Liver (tissue), 9 donors: ENCODE data around the gene EFHD2. TPM values are rescaled to one million over a fixed set of nuclear protein-coding genes. Genes with fewer than 3 reads are reported as not detected.

Experiments
- DNase-seq: peaks from one replicate; pipeline ENCODE4 v3.0.0-alpha.2; 2017; ENCODE audit warnings: low spot score
- H3K27ac ChIP-seq, 2 donors: one replicate each; pipeline ENCODE4 v1.7.0; 2013; ENCODE audit warnings: inconsistent platforms in 2 of 2, low read length in 2 of 2, control low read depth in 1 of 2, low read depth in 1 of 2, mild to moderate bottlenecking in 1 of 2
- H3K27me3 ChIP-seq, 4 donors: one replicate each; pipeline versions ENCODE4 v1.6.1 to v1.7.0; 2013; ENCODE audit warnings: low read length in 3 of 4, inconsistent platforms in 1 of 4, mild to moderate bottlenecking in 1 of 4, moderate library complexity in 1 of 4; ENCODE audit not compliant: control insufficient read depth in 4 of 4, insufficient read depth in 4 of 4
- H3K36me3 ChIP-seq, 4 donors: one replicate each; pipeline versions ENCODE4 v1.6.1 to v1.7.0; 2013; ENCODE audit warnings: low read length in 3 of 4, mild to moderate bottlenecking in 3 of 4, low read depth in 1 of 4, moderate library complexity in 1 of 4; ENCODE audit not compliant: control insufficient read depth in 4 of 4, insufficient read depth in 3 of 4
- H3K4me1 ChIP-seq, 4 donors: one replicate each; pipeline versions ENCODE4 v1.6.1 to v1.7.0; 2013; ENCODE audit warnings: low read length in 3 of 4, mild to moderate bottlenecking in 3 of 4, moderate library complexity in 1 of 4; ENCODE audit not compliant: control insufficient read depth in 4 of 4, insufficient read depth in 4 of 4
- H3K4me3 ChIP-seq, 3 donors: one replicate each; pipeline versions ENCODE4 v1.6.1 to v1.7.0; 2013; ENCODE audit warnings: low read length in 3 of 3, control low read depth in 1 of 3, low read depth in 1 of 3, mild to moderate bottlenecking in 1 of 3
- H3K9ac ChIP-seq, 2 donors: one replicate each; pipeline ENCODE4 v1.7.0; 2013; ENCODE audit warnings: low read length in 2 of 2, mild to moderate bottlenecking in 2 of 2, moderate library complexity in 2 of 2, control low read depth in 1 of 2, low read depth in 1 of 2
- H3K9me3 ChIP-seq, 4 donors: one replicate each; pipeline versions ENCODE4 v1.6.1 to v1.7.0; 2013; ENCODE audit warnings: low read length in 3 of 4; ENCODE audit not compliant: control insufficient read depth in 4 of 4
- EGR1 ChIP-seq, 2 donors: IDR thresholded peaks; 2 replicates each; pipeline ENCODE4 v1.6.1; 2016 to 2018; ENCODE audit warnings: antibody characterized with exemption in 2 of 2, low read depth in 2 of 2
- FOXA1 ChIP-seq: IDR thresholded peaks from 2 replicates; pipeline ENCODE4 v1.6.1; 2016; ENCODE audit warnings: antibody characterized with exemption
- FOXA2 ChIP-seq: IDR thresholded peaks from 2 replicates; pipeline ENCODE4 v1.6.1; 2016; ENCODE audit warnings: antibody characterized with exemption
- GABPA ChIP-seq, 2 donors: IDR thresholded peaks in 1 of 2; conservative IDR thresholded peaks in 1 of 2; 2 replicates each; pipeline ENCODE4 v1.6.1; 2016; ENCODE audit warnings: antibody characterized with exemption in 2 of 2, mild to moderate bottlenecking in 1 of 2, moderate library complexity in 1 of 2
- HNF4A ChIP-seq, 2 donors: conservative IDR thresholded peaks; 2 replicates each; pipeline ENCODE4 v1.6.1; 2016; ENCODE audit warnings: antibody characterized with exemption in 2 of 2, mild to moderate bottlenecking in 2 of 2
- HNF4G ChIP-seq: IDR thresholded peaks from 2 replicates; pipeline ENCODE4 v1.6.1; 2016; ENCODE audit warnings: antibody characterized with exemption
- JUND ChIP-seq, 2 donors: IDR thresholded peaks; 2 replicates each; pipeline ENCODE4 v1.6.1; 2016; ENCODE audit warnings: antibody characterized with exemption in 2 of 2
- NR2F2 ChIP-seq: IDR thresholded peaks from 2 replicates; pipeline ENCODE4 v1.6.1; 2016; ENCODE audit warnings: antibody characterized with exemption
- RAD21 ChIP-seq, 2 donors: IDR thresholded peaks; 2 replicates each; pipeline ENCODE4 v1.6.1; 2016; ENCODE audit warnings: antibody characterized with exemption in 2 of 2, mild to moderate bottlenecking in 2 of 2
- RXRA ChIP-seq, 2 donors: IDR thresholded peaks; 2 replicates each; pipeline ENCODE4 v1.6.1; 2017 to 2018; ENCODE audit warnings: antibody characterized with exemption in 2 of 2, mild to moderate bottlenecking in 1 of 2
- SP1 ChIP-seq: IDR thresholded peaks from 2 replicates; pipeline ENCODE4 v1.6.1; 2018; ENCODE audit warnings: antibody characterized with exemption, mild to moderate bottlenecking
- TAF1 ChIP-seq: conservative IDR thresholded peaks from 2 replicates; pipeline ENCODE4 v1.6.1; 2016; ENCODE audit warnings: antibody characterized with exemption, mild to moderate bottlenecking
- WGBS: extraction: QIAGEN DNeasy Blood & Tissue Kit; methylation state at CpG from one replicate; pipeline ENCODE4 v1.1.7; 2013; 5-methylcytosine and 5-hydroxymethylcytosine counted together
- polyA plus RNA-seq, 2 donors: library from polyadenylated mRNA; stranded (reverse) in 1 of 2; unstranded in 1 of 2; fragments of 200-250 nt in 1 of 2; fragments of >200 nt in 1 of 2; fragmentation: Nextera tagmentation in 1 of 2; extraction: Ambion mirVana in 1 of 2; gene quantifications; one replicate each; pipeline versions ENCODE4 v1.2.1 to v1.2.3, GENCODE V29; 2013 to 2015
- total RNA-seq, 2 donors: library from RNA; depleted of rRNA; stranded (reverse); fragments of >200 nt; gene quantifications; one replicate each; pipeline ENCODE4 v1.2.3, GENCODE V29; 2014
- TF ChIP-seq, protein P1 (sequence below): IDR thresholded peaks from 2 replicates; pipeline ENCODE4 v1.6.1; 2016; ENCODE audit warnings: antibody characterized with exemption
- TF ChIP-seq, protein P2 (sequence below): IDR thresholded peaks from 2 replicates; pipeline ENCODE4 v1.6.1; 2016; ENCODE audit warnings: antibody characterized with exemption
- TF ChIP-seq, protein P3 (sequence below): IDR thresholded peaks from 2 replicates; pipeline ENCODE4 v1.6.1; 2016; ENCODE audit warnings: antibody characterized with exemption, mild to moderate bottlenecking
- donor health status: healthy.
- donor health status: healthy.
- donor health status: healthy.
- donor health status: healthy.
- donor health status: healthy.

The EFHD2 gene
- total and polyA plus RNA-seq, 4 donors, result 7.4 to 23.0 (median 11.7) TPM

DNA sequence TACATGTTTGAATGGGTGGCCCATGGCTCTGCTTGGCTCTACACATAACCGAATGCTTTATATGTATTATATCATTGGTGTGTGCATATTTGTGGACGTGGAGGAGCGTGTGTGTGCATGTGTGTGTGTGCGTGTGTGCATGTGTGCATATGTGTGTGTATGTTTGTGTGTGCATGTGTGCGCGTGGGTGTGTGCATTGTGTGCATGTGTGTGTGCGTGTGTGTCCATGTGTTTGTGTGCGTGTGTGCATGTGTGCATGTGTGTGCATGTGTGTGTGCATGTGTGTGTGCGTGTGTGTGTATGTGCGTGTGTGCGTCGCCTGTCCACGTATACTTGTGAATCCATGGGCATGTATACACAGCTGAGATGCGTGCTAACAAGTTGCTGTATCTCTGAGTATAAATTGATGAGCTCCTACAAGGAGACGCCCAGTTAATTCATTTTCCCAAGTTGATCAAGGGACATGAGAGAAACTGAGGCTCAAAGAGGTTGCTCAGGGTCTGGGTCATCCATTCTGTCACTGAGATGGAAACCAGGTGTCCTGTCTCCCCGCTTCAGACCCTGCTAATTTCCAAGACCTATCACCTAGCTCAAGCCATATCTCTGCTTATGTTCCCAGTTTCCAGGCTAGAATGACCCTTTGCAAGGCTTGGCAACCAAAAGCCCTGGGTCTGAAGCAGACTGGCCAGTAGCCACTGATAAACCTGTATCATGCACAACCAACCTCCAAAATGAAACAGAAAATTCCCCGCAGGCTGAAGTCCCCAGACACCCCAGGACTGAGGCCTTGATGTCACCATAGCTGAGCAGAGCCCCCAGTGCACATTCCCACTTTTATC is 25.8 kb downstream of the EFHD2 start:
- no peak overlapping the region for H3K27ac ChIP-seq
- H3K4me3 ChIP-seq, result no peak overlapping the region
- peaks cover 0 to 5% (median 0%) of the 10 kb centered on the region in 4 donors for H3K4me1 ChIP-seq
- 93% methylated on average over 17 of the region's 17 CpGs for WGBS
- TF ChIP-seq, protein P1, sequence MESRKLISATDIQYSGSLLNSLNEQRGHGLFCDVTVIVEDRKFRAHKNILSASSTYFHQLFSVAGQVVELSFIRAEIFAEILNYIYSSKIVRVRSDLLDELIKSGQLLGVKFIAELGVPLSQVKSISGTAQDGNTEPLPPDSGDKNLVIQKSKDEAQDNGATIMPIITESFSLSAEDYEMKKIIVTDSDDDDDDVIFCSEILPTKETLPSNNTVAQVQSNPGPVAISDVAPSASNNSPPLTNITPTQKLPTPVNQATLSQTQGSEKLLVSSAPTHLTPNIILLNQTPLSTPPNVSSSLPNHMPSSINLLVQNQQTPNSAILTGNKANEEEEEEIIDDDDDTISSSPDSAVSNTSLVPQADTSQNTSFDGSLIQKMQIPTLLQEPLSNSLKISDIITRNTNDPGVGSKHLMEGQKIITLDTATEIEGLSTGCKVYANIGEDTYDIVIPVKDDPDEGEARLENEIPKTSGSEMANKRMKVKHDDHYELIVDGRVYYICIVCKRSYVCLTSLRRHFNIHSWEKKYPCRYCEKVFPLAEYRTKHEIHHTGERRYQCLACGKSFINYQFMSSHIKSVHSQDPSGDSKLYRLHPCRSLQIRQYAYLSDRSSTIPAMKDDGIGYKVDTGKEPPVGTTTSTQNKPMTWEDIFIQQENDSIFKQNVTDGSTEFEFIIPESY, result no peak
- TF ChIP-seq NR2F2 (no peak), HNF4A (conservative IDR thresholded peaks at IDR 0.05) (no peak), FOXA1 (no peak), TAF1 (no peak), RAD21 (IDR thresholded peaks at IDR 0.05) (no peak), HNF4G (no peak), JUND (IDR thresholded peaks at IDR 0.05) (no peak), EGR1 (IDR thresholded peaks at IDR 0.05; ENCODE audit: low read depth in 2 of 2) (no peak)
- TF ChIP-seq, protein P2, sequence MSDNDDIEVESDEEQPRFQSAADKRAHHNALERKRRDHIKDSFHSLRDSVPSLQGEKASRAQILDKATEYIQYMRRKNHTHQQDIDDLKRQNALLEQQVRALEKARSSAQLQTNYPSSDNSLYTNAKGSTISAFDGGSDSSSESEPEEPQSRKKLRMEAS, result no peak
- H3K36me3 ChIP-seq, result no peaks in the 10 kb centered on the region
- H3K9me3 ChIP-seq, result no peaks in the 10 kb centered on the region
- no peak for DNase-seq
- no peak overlapping the region for H3K9ac ChIP-seq
- no peaks in the 10 kb centered on the region for H3K27me3 ChIP-seq

DNA sequence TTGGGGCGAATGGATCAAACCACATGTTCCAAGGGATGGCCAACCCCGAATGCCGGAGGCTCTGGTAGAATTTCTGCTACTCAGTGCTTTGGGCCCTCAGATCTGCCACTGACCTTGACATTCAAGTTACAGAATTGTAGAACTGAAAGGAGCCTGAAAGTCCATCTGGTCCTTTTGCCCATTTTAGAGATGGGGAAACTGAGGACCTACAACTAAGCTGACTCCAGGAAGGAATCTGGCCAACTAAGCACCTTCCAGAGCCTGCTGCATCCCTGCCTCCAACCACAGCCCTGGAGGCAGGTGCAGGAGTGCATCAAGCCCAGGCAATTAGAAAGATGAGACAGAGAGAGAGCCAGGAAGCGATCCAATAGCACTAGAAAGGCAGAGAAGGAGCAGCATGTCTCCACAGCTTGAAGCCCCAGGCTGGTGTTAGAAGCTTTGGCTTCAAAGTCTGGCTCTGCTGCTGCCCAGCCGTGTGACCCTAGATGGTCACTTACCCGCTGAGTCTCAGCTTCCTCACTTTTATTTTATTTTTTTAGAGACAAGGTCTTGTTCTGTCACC is 27.3 kb downstream of the EFHD2 start:
- Histone ChIP-seq H3K9ac (no peak overlapping the region), H3K4me3 (no peak overlapping the region), H3K9me3 (no peaks in the 10 kb centered on the region), H3K36me3 (no peaks in the 10 kb centered on the region), H3K27me3 (no peaks in the 10 kb centered on the region), H3K4me1 (peaks cover 0 to 5% (median 0%) of the 10 kb centered on the region in 4 donors), H3K27ac (no peak overlapping the region)
- 97% methylated on average over 6 of the region's 6 CpGs for WGBS
- DNase-seq, result no peak
- TF ChIP-seq, protein P3, sequence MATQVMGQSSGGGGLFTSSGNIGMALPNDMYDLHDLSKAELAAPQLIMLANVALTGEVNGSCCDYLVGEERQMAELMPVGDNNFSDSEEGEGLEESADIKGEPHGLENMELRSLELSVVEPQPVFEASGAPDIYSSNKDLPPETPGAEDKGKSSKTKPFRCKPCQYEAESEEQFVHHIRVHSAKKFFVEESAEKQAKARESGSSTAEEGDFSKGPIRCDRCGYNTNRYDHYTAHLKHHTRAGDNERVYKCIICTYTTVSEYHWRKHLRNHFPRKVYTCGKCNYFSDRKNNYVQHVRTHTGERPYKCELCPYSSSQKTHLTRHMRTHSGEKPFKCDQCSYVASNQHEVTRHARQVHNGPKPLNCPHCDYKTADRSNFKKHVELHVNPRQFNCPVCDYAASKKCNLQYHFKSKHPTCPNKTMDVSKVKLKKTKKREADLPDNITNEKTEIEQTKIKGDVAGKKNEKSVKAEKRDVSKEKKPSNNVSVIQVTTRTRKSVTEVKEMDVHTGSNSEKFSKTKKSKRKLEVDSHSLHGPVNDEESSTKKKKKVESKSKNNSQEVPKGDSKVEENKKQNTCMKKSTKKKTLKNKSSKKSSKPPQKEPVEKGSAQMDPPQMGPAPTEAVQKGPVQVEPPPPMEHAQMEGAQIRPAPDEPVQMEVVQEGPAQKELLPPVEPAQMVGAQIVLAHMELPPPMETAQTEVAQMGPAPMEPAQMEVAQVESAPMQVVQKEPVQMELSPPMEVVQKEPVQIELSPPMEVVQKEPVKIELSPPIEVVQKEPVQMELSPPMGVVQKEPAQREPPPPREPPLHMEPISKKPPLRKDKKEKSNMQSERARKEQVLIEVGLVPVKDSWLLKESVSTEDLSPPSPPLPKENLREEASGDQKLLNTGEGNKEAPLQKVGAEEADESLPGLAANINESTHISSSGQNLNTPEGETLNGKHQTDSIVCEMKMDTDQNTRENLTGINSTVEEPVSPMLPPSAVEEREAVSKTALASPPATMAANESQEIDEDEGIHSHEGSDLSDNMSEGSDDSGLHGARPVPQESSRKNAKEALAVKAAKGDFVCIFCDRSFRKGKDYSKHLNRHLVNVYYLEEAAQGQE, result no peak
- TF ChIP-seq, protein P1, result no peak
- no peak for TF ChIP-seq RAD21 (IDR thresholded peaks at IDR 0.05)
- TF ChIP-seq, protein P2, result no peak
- no peak for TF ChIP-seq NR2F2
- no peak for TF ChIP-seq JUND (IDR thresholded peaks at IDR 0.05)
- no peak for TF ChIP-seq RXRA (IDR thresholded peaks at IDR 0.05)
- no peak for TF ChIP-seq HNF4G
- no peak for TF ChIP-seq FOXA2
- TF ChIP-seq GABPA (IDR thresholded peaks at IDR 0.05 in 1 of 2, conservative IDR thresholded peaks at IDR 0.05 in 1 of 2), result no peak
- TF ChIP-seq SP1, result no peak
- TF ChIP-seq FOXA1, result no peak
